AG10803 (cell line): Measurements from ENCODE around the gene GRID2.
A peak's percentile ranks its signal among the peaks of the same experiment; 100 is the strongest.

Experiments
- DNase-seq: peaks from one replicate; pipeline ENCODE4 v3.0.0; 2010; ENCODE audit warnings: low read depth
- H3K4me3 ChIP-seq: 2 replicates; pipeline ENCODE4 v1.5.1; 2011; ENCODE audit warnings: mild to moderate bottlenecking, low read length, control low read depth
- CTCF ChIP-seq: conservative IDR thresholded peaks from 2 replicates; pipeline ENCODE4 v1.5.1; 2011; ENCODE audit warnings: mild to moderate bottlenecking, low read length, control low read depth, inconsistent platforms

Gene GRID2

GRCh38 chr4:93394545-93395081 lies 1090.8 kb downstream of the GRID2 start:
- DNase-seq: no peak
- H3K4me3 ChIP-seq: no peak overlapping the region

GRCh38 chr4:93396272-93396671 lies 1092.5 kb downstream of the GRID2 start:
- TF ChIP-seq CTCF: no peak
- no peak overlapping the region for H3K4me3 ChIP-seq
- DNase-seq: peak; percentile 37

More at GRCh38 chr4:93394545-93395081, 1090.8 kb downstream of the GRID2 start:
- no peak for TF ChIP-seq CTCF

GRCh38 chr4:93403571-93403970 lies 1099.8 kb downstream of the GRID2 start:
- no peak overlapping the region for H3K4me3 ChIP-seq
- TF ChIP-seq CTCF: no peak
- no peak for DNase-seq

- no peak overlapping the region for H3K4me3 ChIP-seq
- DNase-seq: no peak
- TF ChIP-seq CTCF: no peak
These were observed 1103.9 kb downstream of the GRID2 start for GRCh38 chr4:93407493-93408275.

- no peak for DNase-seq
- no peak overlapping the region for H3K4me3 ChIP-seq
- no peak for TF ChIP-seq CTCF
These were observed 1105.3 kb downstream of the GRID2 start for GRCh38 chr4:93409035-93409434.

GRCh38 chr4:93414041-93414550 lies 1110.3 kb downstream of the GRID2 start:
- TF ChIP-seq CTCF: no peak
- H3K4me3 ChIP-seq: no peak overlapping the region
- DNase-seq: no peak
